PC-9 (cell line): ENCODE data around the gene LRRC59. TPM values are rescaled to one million over a fixed set of nuclear protein-coding genes. Genes with fewer than 3 reads are reported as not detected.

ENCODE experiments used
- BruUV-seq: library from RNA; stranded (reverse); fragments of 400-500 nt; replicated peaks from 2 replicates; lab custom pipeline; 2021; lab: Mats Ljungman, UMichigan
- CTCF ChIA-PET: fragments of 300-600 bp; sonication (Branson Sonifier 250); formaldehyde crosslinking; loops from one replicate; lab custom pipeline; 2022; ENCODE audit warnings: antibody characterized with exemption; lab: Charles Lee
- POLR2A ChIA-PET: fragments of 300-600 bp; sonication (Branson Sonifier 250); formaldehyde crosslinking; loops from one replicate; lab custom pipeline; 2022; ENCODE audit warnings: antibody characterized with exemption; ENCODE audit not compliant: unreplicated experiment; lab: Charles Lee
- DNase-seq, 2 experiments: peaks; one replicate each; pipeline versions ENCODE4 v3.0.0 to v3.0.0-alpha.2; 2015 to 2022; ENCODE audit warnings: mixed read lengths in 1 of 2
- H2AFZ ChIP-seq: fragments of 200-600 bp; sonication (generic); 2 replicates; pipeline ENCODE4 v1.8.1; 2017; ENCODE audit warnings: antibody characterized with exemption
- H3F3A ChIP-seq: fragments of 200-600 bp; sonication (generic); 2 replicates; pipeline ENCODE4 v1.8.1; 2017; ENCODE audit warnings: antibody characterized with exemption, mild to moderate bottlenecking, low read depth; ENCODE audit not compliant: insufficient read depth
- H3K27ac ChIP-seq: fragments of 200-600 bp; sonication (generic); 2 replicates; pipeline ENCODE4 v1.6.1; 2016; ENCODE audit warnings: mixed run types
- H3K27me3 ChIP-seq: fragments of 200-600 bp; sonication (generic); 2 replicates; pipeline ENCODE4 v1.6.1; 2016; ENCODE audit warnings: low read depth, mixed run types; ENCODE audit not compliant: insufficient read depth
- H3K36me3 ChIP-seq: fragments of 200-600 bp; sonication (generic); 2 replicates; pipeline ENCODE4 v1.6.1; 2016; ENCODE audit warnings: low read depth, mixed run types
- H3K4me1 ChIP-seq: fragments of 200-600 bp; sonication (generic); replicated peaks from 2 replicates; pipeline ENCODE4 v1.6.1; 2016; ENCODE audit warnings: mixed run types; ENCODE audit not compliant: insufficient read depth
- H3K4me2 ChIP-seq: fragments of 200-600 bp; sonication (generic); 2 replicates; pipeline ENCODE4 v1.6.1; 2017; ENCODE audit warnings: mixed run types
- H3K4me3 ChIP-seq: fragments of 200-600 bp; sonication (generic); 2 replicates; pipeline ENCODE4 v1.6.1; 2016; ENCODE audit warnings: mixed run types
- H3K79me2 ChIP-seq: fragments of 200-600 bp; sonication (generic); 2 replicates; pipeline ENCODE4 v1.6.1; 2017; ENCODE audit warnings: low read depth, mixed run types
- H3K9me2 ChIP-seq: fragments of 200-600 bp; sonication (generic); 2 replicates; pipeline ENCODE4 v1.8.1; 2017; ENCODE audit warnings: mild to moderate bottlenecking; ENCODE audit not compliant: insufficient read depth
- H3K9me3 ChIP-seq: fragments of 200-600 bp; sonication (generic); 2 replicates; pipeline ENCODE4 v1.8.1; 2016; ENCODE audit warnings: low read depth; ENCODE audit not compliant: insufficient read depth
- H4K20me1 ChIP-seq: fragments of 200-600 bp; sonication (generic); 2 replicates; pipeline ENCODE4 v1.8.1; 2017; ENCODE audit not compliant: insufficient read depth
- EZH2 ChIP-seq: fragments of 200-600 bp; sonication (generic); IDR thresholded peaks from 2 replicates; pipeline ENCODE4 v1.8.0; 2017; ENCODE audit warnings: antibody characterized with exemption, low read depth
- intact Hi-C: fragments of 100-400 bp; cut with micrococcal nuclease; formaldehyde crosslinking; loops from one replicate; pipeline ENCODE4 v1.10.0; 2022; ENCODE audit not compliant: unreplicated experiment
- total RNA-seq: library from RNA; stranded (reverse); gene quantifications from 2 replicates; pipeline ENCODE4 v1.2.3, GENCODE V29; 2021
- TF ChIP-seq, protein P1 (sequence below): fragments of 200-600 bp; sonication (generic); conservative IDR thresholded peaks from 2 replicates; pipeline ENCODE4 v1.6.1; 2017; ENCODE audit warnings: mixed run types, antibody characterized with exemption, mild to moderate bottlenecking, moderate library complexity

LRRC59 gene
- total RNA-seq, 1 experiment from 2014 or later, result 102 TPM

DNA sequence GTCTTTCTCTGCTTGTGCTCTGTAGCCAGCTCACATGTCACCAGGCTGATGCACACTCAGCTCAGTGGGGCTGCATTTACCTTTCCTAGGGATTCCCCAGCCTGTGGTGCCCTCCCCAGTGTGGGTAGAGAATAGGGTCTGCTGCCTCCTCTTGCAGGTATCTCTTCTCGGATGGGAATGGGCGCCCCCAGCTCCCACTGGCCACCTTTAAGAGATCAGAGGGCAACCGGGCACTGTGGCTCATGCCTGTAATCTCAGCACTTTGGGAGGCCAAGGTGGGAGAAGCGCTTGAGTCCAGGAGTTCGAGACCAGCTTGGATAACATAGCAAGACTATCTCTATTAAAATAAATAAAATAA is 48.1 kb downstream of the LRRC59 start:
- Histone ChIP-seq H3F3A (peaks cover 20% of the 10 kb centered on the region; the same call in 1 of the 2 replicates), H3K9me2 (no peaks in the 10 kb centered on the region), H3K9me3 (no peaks in the 10 kb centered on the region), H3K79me2 (peaks cover 22% of the 10 kb centered on the region), H3K36me3 (no peaks in the 10 kb centered on the region), H3K27me3 (no peaks in the 10 kb centered on the region), H3K4me1 (0 out of 2 replicates have a peak, but pooled peaks cover 8% of the 10 kb centered on the region), H4K20me1 (peaks cover 3% of the 10 kb centered on the region), H3K27ac (no peak overlapping the region), H2AFZ (no peak overlapping the region), H3K4me2 (no peak overlapping the region), H3K4me3 (no peak overlapping the region)
- POLR2A ChIA-PET, result no interaction called here
- BruUV-seq, result no TSS peak
- intact Hi-C loops, result no loop called here
- TF ChIP-seq, protein P1, sequence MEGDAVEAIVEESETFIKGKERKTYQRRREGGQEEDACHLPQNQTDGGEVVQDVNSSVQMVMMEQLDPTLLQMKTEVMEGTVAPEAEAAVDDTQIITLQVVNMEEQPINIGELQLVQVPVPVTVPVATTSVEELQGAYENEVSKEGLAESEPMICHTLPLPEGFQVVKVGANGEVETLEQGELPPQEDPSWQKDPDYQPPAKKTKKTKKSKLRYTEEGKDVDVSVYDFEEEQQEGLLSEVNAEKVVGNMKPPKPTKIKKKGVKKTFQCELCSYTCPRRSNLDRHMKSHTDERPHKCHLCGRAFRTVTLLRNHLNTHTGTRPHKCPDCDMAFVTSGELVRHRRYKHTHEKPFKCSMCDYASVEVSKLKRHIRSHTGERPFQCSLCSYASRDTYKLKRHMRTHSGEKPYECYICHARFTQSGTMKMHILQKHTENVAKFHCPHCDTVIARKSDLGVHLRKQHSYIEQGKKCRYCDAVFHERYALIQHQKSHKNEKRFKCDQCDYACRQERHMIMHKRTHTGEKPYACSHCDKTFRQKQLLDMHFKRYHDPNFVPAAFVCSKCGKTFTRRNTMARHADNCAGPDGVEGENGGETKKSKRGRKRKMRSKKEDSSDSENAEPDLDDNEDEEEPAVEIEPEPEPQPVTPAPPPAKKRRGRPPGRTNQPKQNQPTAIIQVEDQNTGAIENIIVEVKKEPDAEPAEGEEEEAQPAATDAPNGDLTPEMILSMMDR, result no peak
- no peak for TF ChIP-seq EZH2
- DNase-seq, result no peak
- CTCF ChIA-PET, result no interaction called here

GRCh38 chr17:50348522-50349242 is 48.6 kb downstream of the LRRC59 start:
- no peak for DNase-seq
- no peak for TF ChIP-seq EZH2
- TF ChIP-seq, protein P1, result no peak
- H3K9me2 ChIP-seq, result no peaks in the 10 kb centered on the region
- no peaks in the 10 kb centered on the region for H3K36me3 ChIP-seq
- intact Hi-C loops, result no loop called here
- no TSS peak for BruUV-seq
- CTCF ChIA-PET, result no interaction called here
- no peaks in the 10 kb centered on the region for H3K9me3 ChIP-seq
- 0 out of 2 replicates have a peak, but pooled peaks cover 8% of the 10 kb centered on the region for H3K4me1 ChIP-seq
- no peak overlapping the region for H3K27ac ChIP-seq
- H3K79me2 ChIP-seq, result peaks cover 22% of the 10 kb centered on the region
- H4K20me1 ChIP-seq, result peaks cover 3% of the 10 kb centered on the region
- no peak overlapping the region for H3K4me3 ChIP-seq
- H3K4me2 ChIP-seq, result no peak overlapping the region
- POLR2A ChIA-PET, result no interaction called here
- no peak overlapping the region for H2AFZ ChIP-seq
- H3F3A ChIP-seq, result peaks cover 20% of the 10 kb centered on the region; the same call in 1 of the 2 replicates
- no peaks in the 10 kb centered on the region for H3K27me3 ChIP-seq

DNA sequence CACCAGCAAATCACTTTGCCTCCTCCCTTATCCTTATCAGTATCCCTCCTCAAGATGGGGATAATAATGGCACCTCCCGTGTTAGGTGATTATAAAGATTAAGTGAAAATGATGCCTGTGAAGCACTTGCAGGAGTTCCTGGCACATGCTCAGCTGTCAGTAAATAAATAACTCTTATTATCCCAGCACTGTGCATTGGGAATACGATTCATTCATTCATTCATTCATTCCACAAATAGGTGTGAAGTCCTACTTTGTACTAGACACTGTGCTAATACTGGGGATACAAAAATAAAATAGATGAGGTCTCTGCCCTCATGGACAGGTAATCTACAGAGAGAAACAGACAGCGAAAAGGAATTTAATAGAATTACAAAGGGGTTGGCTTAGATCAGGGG is 49.4 kb downstream of the LRRC59 start:
- 0 out of 2 replicates have a peak overlapping the region, but pooled peaks have one; percentile 78 for H3K4me2 ChIP-seq
- no peaks in the 10 kb centered on the region for H3K9me3 ChIP-seq
- no TSS peak for BruUV-seq
- CTCF ChIA-PET, result no interaction called here
- TF ChIP-seq, protein P1, result no peak
- no peak for TF ChIP-seq EZH2
- no peak for DNase-seq
- H3K27ac ChIP-seq, result no peak overlapping the region
- H3K36me3 ChIP-seq, result no peaks in the 10 kb centered on the region
- peaks cover 3% of the 10 kb centered on the region for H4K20me1 ChIP-seq
- no peaks in the 10 kb centered on the region for H3K9me2 ChIP-seq
- no peak overlapping the region for H3K4me3 ChIP-seq
- peaks cover 20% of the 10 kb centered on the region; the same call in 1 of the 2 replicates for H3F3A ChIP-seq
- peaks cover 22% of the 10 kb centered on the region for H3K79me2 ChIP-seq
- H2AFZ ChIP-seq, result no peak overlapping the region
- H3K4me1 ChIP-seq, result 0 out of 2 replicates have a peak, but pooled peaks cover 8% of the 10 kb centered on the region
- intact Hi-C loops, result no loop called here
- no peaks in the 10 kb centered on the region for H3K27me3 ChIP-seq
- POLR2A ChIA-PET, result no interaction called here
